Measurements from ENCODE around the gene LAMA5. TPM values are rescaled to one million over a fixed set of nuclear protein-coding genes. Genes with fewer than 3 reads are reported as not detected.

The LAMA5 gene
- polyA plus RNA-seq, 2 of the 4 experiments (the other 2 are of a cell fraction), result 20.4 to 196 TPM

- CTCF ChIA-PET, result interaction anchor here (1.0 to 3.9 kb wide), 15 partner anchors 9 to 414 kb away, joined by 3 to 13 read pairs (median 5); partner anchors contain the start of gene ADRM1
Measured at GRCh38 chr20:62394248-62395245, 27.4 kb upstream of the LAMA5 start.

DNA sequence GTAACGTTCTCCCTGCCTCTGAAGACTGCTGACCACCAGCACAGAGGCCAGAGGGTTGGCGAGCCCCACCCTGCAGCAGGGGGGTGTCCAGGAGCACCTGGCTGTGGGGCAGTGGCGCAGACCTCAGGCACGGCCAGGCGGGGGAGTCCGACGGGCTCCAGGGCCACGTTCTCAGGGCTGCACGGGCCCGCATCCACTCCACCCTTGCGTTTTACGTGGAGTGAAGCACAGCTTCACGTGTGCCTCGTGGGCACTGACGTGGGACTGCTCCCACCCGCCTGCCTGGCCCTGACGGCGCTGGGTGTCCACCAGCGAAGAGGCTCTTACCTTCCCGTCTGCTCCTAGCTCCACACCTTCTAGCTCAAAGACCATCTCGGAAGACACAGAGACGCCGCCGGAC is 26.7 kb upstream of the LAMA5 start:
- CTCF ChIA-PET, result interaction anchor here (1.0 to 3.9 kb wide), 7 partner anchors 11 to 415 kb away, joined by 3 to 13 read pairs (median 5); no protein-coding TSS in a partner anchor
- TF ChIP-seq, protein P1, sequence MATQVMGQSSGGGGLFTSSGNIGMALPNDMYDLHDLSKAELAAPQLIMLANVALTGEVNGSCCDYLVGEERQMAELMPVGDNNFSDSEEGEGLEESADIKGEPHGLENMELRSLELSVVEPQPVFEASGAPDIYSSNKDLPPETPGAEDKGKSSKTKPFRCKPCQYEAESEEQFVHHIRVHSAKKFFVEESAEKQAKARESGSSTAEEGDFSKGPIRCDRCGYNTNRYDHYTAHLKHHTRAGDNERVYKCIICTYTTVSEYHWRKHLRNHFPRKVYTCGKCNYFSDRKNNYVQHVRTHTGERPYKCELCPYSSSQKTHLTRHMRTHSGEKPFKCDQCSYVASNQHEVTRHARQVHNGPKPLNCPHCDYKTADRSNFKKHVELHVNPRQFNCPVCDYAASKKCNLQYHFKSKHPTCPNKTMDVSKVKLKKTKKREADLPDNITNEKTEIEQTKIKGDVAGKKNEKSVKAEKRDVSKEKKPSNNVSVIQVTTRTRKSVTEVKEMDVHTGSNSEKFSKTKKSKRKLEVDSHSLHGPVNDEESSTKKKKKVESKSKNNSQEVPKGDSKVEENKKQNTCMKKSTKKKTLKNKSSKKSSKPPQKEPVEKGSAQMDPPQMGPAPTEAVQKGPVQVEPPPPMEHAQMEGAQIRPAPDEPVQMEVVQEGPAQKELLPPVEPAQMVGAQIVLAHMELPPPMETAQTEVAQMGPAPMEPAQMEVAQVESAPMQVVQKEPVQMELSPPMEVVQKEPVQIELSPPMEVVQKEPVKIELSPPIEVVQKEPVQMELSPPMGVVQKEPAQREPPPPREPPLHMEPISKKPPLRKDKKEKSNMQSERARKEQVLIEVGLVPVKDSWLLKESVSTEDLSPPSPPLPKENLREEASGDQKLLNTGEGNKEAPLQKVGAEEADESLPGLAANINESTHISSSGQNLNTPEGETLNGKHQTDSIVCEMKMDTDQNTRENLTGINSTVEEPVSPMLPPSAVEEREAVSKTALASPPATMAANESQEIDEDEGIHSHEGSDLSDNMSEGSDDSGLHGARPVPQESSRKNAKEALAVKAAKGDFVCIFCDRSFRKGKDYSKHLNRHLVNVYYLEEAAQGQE (IDR thresholded peaks at IDR 0.05), result no peak
- TF ChIP-seq E2F6 (IDR thresholded peaks at IDR 0.05; ENCODE audit: borderline replicate concordance, low read depth) (no peak), NR3C1 (IDR thresholded peaks at IDR 0.05) (no peak), KDM5A (IDR thresholded peaks at IDR 0.05) (no peak), EHMT2 (IDR thresholded peaks at IDR 0.05; ENCODE audit: low read depth) (no peak), ELK1 (IDR thresholded peaks at IDR 0.05; ENCODE audit: low read depth, low read length) (no peak), CHD4 (IDR thresholded peaks at IDR 0.05; ENCODE audit: borderline replicate concordance) (no peak), MAZ (IDR thresholded peaks at IDR 0.05; ENCODE audit: borderline replicate concordance, low read depth, low read length) (no peak), BHLHE40 (IDR thresholded peaks at IDR 0.05; ENCODE audit: low read depth, low read length) (no peak), NFE2L2 (conservative IDR thresholded peaks at IDR 0.05; ENCODE audit: low read length) (no peak), RFX5 (IDR thresholded peaks at IDR 0.05) (no peak), CTCF (IDR thresholded peaks at IDR 0.05) (no peak), HEYL (CRISPR knock-in tag; IDR thresholded peaks at IDR 0.05) (no peak)
- TF ChIP-seq, protein P2, sequence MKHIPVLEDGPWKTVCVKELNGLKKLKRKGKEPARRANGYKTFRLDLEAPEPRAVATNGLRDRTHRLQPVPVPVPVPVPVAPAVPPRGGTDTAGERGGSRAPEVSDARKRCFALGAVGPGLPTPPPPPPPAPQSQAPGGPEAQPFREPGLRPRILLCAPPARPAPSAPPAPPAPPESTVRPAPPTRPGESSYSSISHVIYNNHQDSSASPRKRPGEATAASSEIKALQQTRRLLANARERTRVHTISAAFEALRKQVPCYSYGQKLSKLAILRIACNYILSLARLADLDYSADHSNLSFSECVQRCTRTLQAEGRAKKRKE (CRISPR knock-in tag; IDR thresholded peaks at IDR 0.05; ENCODE audit: low read depth), result no peak
- Histone ChIP-seq H3K27ac (no peak overlapping the region), H3K4me1 (peaks cover 5% of the 10 kb centered on the region; the same call in 2 of the 3 replicates), H3K9me3 (no peaks in the 10 kb centered on the region), H3K4me3 (no peak overlapping the region), H3K4me2 (no peak overlapping the region)
- FAIRE-seq (no peak), DNase-seq (ENCODE audit: low read depth in 1 of 2, low spot score in 1 of 2) (no peak), ATAC-seq (no peak)
- 88% methylated on average over 20 of the region's 24 CpGs for WGBS (ENCODE audit: missing lambda C conversion rate)
- POLR2A ChIA-PET, result no interaction called here

More at GRCh38 chr20:62394248-62395245, 27.4 kb upstream of the LAMA5 start:
- POLR2A ChIA-PET, result no interaction called here
- 95% methylated on average over 36 of the region's 44 CpGs for WGBS (ENCODE audit: missing lambda C conversion rate)
- Histone ChIP-seq H3K4me2 (no peak overlapping the region), H3K4me3 (no peak overlapping the region), H3K4me1 (no peaks in the 10 kb centered on the region), H3K27ac (no peak overlapping the region), H3K9me3 (no peaks in the 10 kb centered on the region)
- ATAC-seq, result no peak
- DNase-seq (ENCODE audit: low read depth in 1 of 2, low spot score in 1 of 2), result no peak
- TF ChIP-seq USF2 (IDR thresholded peaks at IDR 0.05) (no peak), HEYL (CRISPR knock-in tag; IDR thresholded peaks at IDR 0.05) (no peak), MYC (IDR thresholded peaks at IDR 0.05; ENCODE audit: borderline replicate concordance, low read length) (no peak), ZC3H11A (IDR thresholded peaks at IDR 0.05) (no peak), CHD2 (IDR thresholded peaks at IDR 0.05; ENCODE audit: low read length, partially characterized antibody) (no peak), RARB (CRISPR knock-in tag; IDR thresholded peaks at IDR 0.05) (no peak), EP300 (IDR thresholded peaks at IDR 0.05) (no peak), ZFP36 (IDR thresholded peaks at IDR 0.05; ENCODE audit: borderline replicate concordance, partially characterized antibody) (no peak), TFCP2L1 (CRISPR knock-in tag; IDR thresholded peaks at IDR 0.05) (no peak), CHD4 (IDR thresholded peaks at IDR 0.05; ENCODE audit: borderline replicate concordance) (no peak), PHF8 (IDR thresholded peaks at IDR 0.05; ENCODE audit: borderline replicate concordance, low read depth) (no peak), BHLHE40 (IDR thresholded peaks at IDR 0.05; ENCODE audit: low read depth, low read length) (no peak), RFX5 (IDR thresholded peaks at IDR 0.05) (no peak)
- no peak for FAIRE-seq

Data from A549 (cell line).